Mucosa of stomach (tissue), 1 donor: Measurements from ENCODE around the gene VPS4B.

ENCODE experiments used
- H3K27me3 ChIP-seq: one replicate; pipeline ENCODE4 v1.7.0; 2013; ENCODE audit warnings: mild to moderate bottlenecking, low read length; ENCODE audit not compliant: control insufficient read depth, insufficient read depth
- H3K36me3 ChIP-seq: one replicate; pipeline ENCODE4 v1.7.0; 2013; ENCODE audit warnings: low read length; ENCODE audit not compliant: control insufficient read depth, insufficient read depth
- H3K4me1 ChIP-seq: one replicate; pipeline ENCODE4 v1.7.0; 2013; ENCODE audit warnings: mild to moderate bottlenecking, low read length; ENCODE audit not compliant: control insufficient read depth, insufficient read depth
- H3K4me3 ChIP-seq: one replicate; pipeline ENCODE4 v1.7.0; 2013; ENCODE audit warnings: low read length
- H3K9ac ChIP-seq: one replicate; pipeline ENCODE4 v1.7.0; 2013; ENCODE audit warnings: mild to moderate bottlenecking, low read length, moderate library complexity
- H3K9me3 ChIP-seq: one replicate; pipeline ENCODE4 v1.7.0; 2013; ENCODE audit warnings: mild to moderate bottlenecking, low read length, moderate library complexity; ENCODE audit not compliant: control insufficient read depth
- donor health status: Pancreatic carcinoma.

VPS4B gene

GRCh38 chr18:63422864-63423304 lies 608 bp upstream of the VPS4B start:
- Histone ChIP-seq H3K9ac (peak overlapping the region; percentile 97), H3K4me1 (no peaks in the 10 kb centered on the region), H3K36me3 (no peaks in the 10 kb centered on the region)

GRCh38 chr18:63421514-63421913 lies 762 bp downstream of the VPS4B start:
- H3K9ac ChIP-seq = peak overlapping the region; percentile 97
- H3K4me3 ChIP-seq = peak overlapping the region; percentile 67
- no peaks in the 10 kb centered on the region for H3K4me1 ChIP-seq
- no peaks in the 10 kb centered on the region for H3K9me3 ChIP-seq
- no peaks in the 10 kb centered on the region for H3K27me3 ChIP-seq
- no peaks in the 10 kb centered on the region for H3K36me3 ChIP-seq

More at GRCh38 chr18:63422864-63423304, 608 bp upstream of the VPS4B start:
- H3K9me3 ChIP-seq = no peaks in the 10 kb centered on the region
- H3K27me3 ChIP-seq = no peaks in the 10 kb centered on the region
- peak overlapping the region; percentile 94 for H3K4me3 ChIP-seq

- H3K9me3 ChIP-seq = no peaks in the 10 kb centered on the region
- H3K36me3 ChIP-seq = peaks cover 10% of the 10 kb centered on the region
- peaks cover 14% of the 10 kb centered on the region for H3K4me1 ChIP-seq
- no peaks in the 10 kb centered on the region for H3K27me3 ChIP-seq
- no peak overlapping the region for H3K9ac ChIP-seq
- no peak overlapping the region for H3K4me3 ChIP-seq
These were observed 9.3 kb downstream of the VPS4B start for GRCh38 chr18:63412953-63413352.

GRCh38 chr18:63410792-63411191 lies 11.5 kb downstream of the VPS4B start:
- H3K27me3 ChIP-seq = no peaks in the 10 kb centered on the region
- peaks cover 14% of the 10 kb centered on the region for H3K4me1 ChIP-seq
- H3K36me3 ChIP-seq = peaks cover 10% of the 10 kb centered on the region
- no peaks in the 10 kb centered on the region for H3K9me3 ChIP-seq
- no peak overlapping the region for H3K4me3 ChIP-seq
- no peak overlapping the region for H3K9ac ChIP-seq

- H3K36me3 ChIP-seq = peaks cover 10% of the 10 kb centered on the region
- no peak overlapping the region for H3K9ac ChIP-seq
- peaks cover 14% of the 10 kb centered on the region for H3K4me1 ChIP-seq
- H3K27me3 ChIP-seq = no peaks in the 10 kb centered on the region
- H3K9me3 ChIP-seq = no peaks in the 10 kb centered on the region
- no peak overlapping the region for H3K4me3 ChIP-seq
These were observed 13.0 kb downstream of the VPS4B start for GRCh38 chr18:63409301-63409700.

- peaks cover 10% of the 10 kb centered on the region for H3K36me3 ChIP-seq
- peaks cover 10% of the 10 kb centered on the region for H3K4me1 ChIP-seq
- H3K9ac ChIP-seq = no peak overlapping the region
These were observed 14.5 kb downstream of the VPS4B start for GRCh38 chr18:63407734-63408133.

GRCh38 chr18:63405986-63406385 lies 16.3 kb downstream of the VPS4B start:
- Histone ChIP-seq H3K4me3 (no peak overlapping the region), H3K9me3 (no peaks in the 10 kb centered on the region), H3K27me3 (no peaks in the 10 kb centered on the region), H3K4me1 (peaks cover 7% of the 10 kb centered on the region), H3K9ac (no peak overlapping the region), H3K36me3 (peaks cover 9% of the 10 kb centered on the region)

More at GRCh38 chr18:63407734-63408133, 14.5 kb downstream of the VPS4B start:
- H3K9me3 ChIP-seq = no peaks in the 10 kb centered on the region
- no peaks in the 10 kb centered on the region for H3K27me3 ChIP-seq
- H3K4me3 ChIP-seq = no peak overlapping the region

- H3K4me3 ChIP-seq = no peak overlapping the region
- no peaks in the 10 kb centered on the region for H3K36me3 ChIP-seq
- H3K9me3 ChIP-seq = no peaks in the 10 kb centered on the region
These were observed 19.8 kb downstream of the VPS4B start for GRCh38 chr18:63402246-63403162.

GRCh38 chr18:63399300-63399699 lies 23.0 kb downstream of the VPS4B start:
- Histone ChIP-seq H3K9ac (no peak overlapping the region), H3K9me3 (no peaks in the 10 kb centered on the region), H3K27me3 (no peaks in the 10 kb centered on the region), H3K36me3 (no peaks in the 10 kb centered on the region), H3K4me3 (no peak overlapping the region), H3K4me1 (peaks cover 3% of the 10 kb centered on the region)

More at GRCh38 chr18:63402246-63403162, 19.8 kb downstream of the VPS4B start:
- no peak overlapping the region for H3K9ac ChIP-seq
- peaks cover 3% of the 10 kb centered on the region for H3K4me1 ChIP-seq
- no peaks in the 10 kb centered on the region for H3K27me3 ChIP-seq

- Histone ChIP-seq H3K27me3 (no peaks in the 10 kb centered on the region), H3K4me1 (no peaks in the 10 kb centered on the region), H3K36me3 (no peaks in the 10 kb centered on the region), H3K4me3 (no peak overlapping the region), H3K9ac (no peak overlapping the region), H3K9me3 (no peaks in the 10 kb centered on the region)
These were observed 24.9 kb downstream of the VPS4B start for GRCh38 chr18:63397349-63397748.

- no peaks in the 10 kb centered on the region for H3K4me1 ChIP-seq
- H3K9ac ChIP-seq = no peak overlapping the region
- no peak overlapping the region for H3K4me3 ChIP-seq
- no peaks in the 10 kb centered on the region for H3K36me3 ChIP-seq
- no peaks in the 10 kb centered on the region for H3K27me3 ChIP-seq
- H3K9me3 ChIP-seq = no peaks in the 10 kb centered on the region
These were observed 26.8 kb downstream of the VPS4B start for GRCh38 chr18:63395503-63395902.

- Histone ChIP-seq H3K9me3 (no peaks in the 10 kb centered on the region), H3K4me1 (no peaks in the 10 kb centered on the region), H3K36me3 (no peaks in the 10 kb centered on the region), H3K9ac (no peak overlapping the region), H3K27me3 (no peaks in the 10 kb centered on the region), H3K4me3 (no peak overlapping the region)
These were observed 27.3 kb downstream of the VPS4B start for GRCh38 chr18:63394954-63395353.
